ENCODE data around the gene DNMT3A.
"Not testable (repeated sequence)": the region's sequence is repeated elsewhere in the genome, so short reads cannot be mapped to it uniquely, and the experiment has no call there.

The DNMT3A gene

GRCh38 chr2:25230198-25230947 is 111.4 kb downstream of the DNMT3A start:
- DNase-seq: no peak

- no peak for DNase-seq
Measured at GRCh38 chr2:25229279-25230197, 112.2 kb downstream of the DNMT3A start.

- peak; percentile 92 for DNase-seq
Measured at GRCh38 chr2:25228848-25229278, 112.9 kb downstream of the DNMT3A start.

GRCh38 chr2:25227576-25227975 is 114.1 kb downstream of the DNMT3A start:
- no peak for DNase-seq

GRCh38 chr2:25226827-25227226 is 114.9 kb downstream of the DNMT3A start:
- DNase-seq: peak; percentile 54

GRCh38 chr2:25222477-25223121 is 119.1 kb downstream of the DNMT3A start:
- peak; percentile 97 for DNase-seq

- peak; percentile 46 for DNase-seq
Measured at GRCh38 chr2:25221579-25221978, 120.1 kb downstream of the DNMT3A start.

- DNase-seq: no peak
Measured at GRCh38 chr2:25220313-25220712, 121.4 kb downstream of the DNMT3A start.

GRCh38 chr2:25219621-25220020 is 122.1 kb downstream of the DNMT3A start:
- DNase-seq: no peak

- no peak for DNase-seq
Measured at GRCh38 chr2:25218100-25218499, 123.6 kb downstream of the DNMT3A start.

GRCh38 chr2:25215948-25216679 is 125.6 kb downstream of the DNMT3A start:
- peak; percentile 88 for DNase-seq

- no peak for DNase-seq
Measured at GRCh38 chr2:25215232-25215631, 126.5 kb downstream of the DNMT3A start.

GRCh38 chr2:25213229-25213628 is 128.5 kb downstream of the DNMT3A start:
- DNase-seq: no peak

- DNase-seq: not testable (repeated sequence)
Measured at GRCh38 chr2:25210923-25211322, 130.8 kb downstream of the DNMT3A start.

- DNase-seq: no peak
Measured at GRCh38 chr2:25207078-25207545, 134.6 kb downstream of the DNMT3A start.

GRCh38 chr2:25204190-25204838 is 137.4 kb downstream of the DNMT3A start:
- DNase-seq: no peak

GRCh38 chr2:25202275-25202674 is 139.4 kb downstream of the DNMT3A start:
- DNase-seq: no peak

- DNase-seq: no peak
Measured at GRCh38 chr2:25201794-25202193, 139.9 kb downstream of the DNMT3A start.

GRCh38 chr2:25201265-25201664 is 140.5 kb downstream of the DNMT3A start:
- no peak for DNase-seq

GRCh38 chr2:25198576-25198975 is 143.1 kb downstream of the DNMT3A start:
- DNase-seq: no peak

- no peak for DNase-seq
Measured at GRCh38 chr2:25198209-25198525, 143.6 kb downstream of the DNMT3A start.

All from hematopoietic multipotent progenitor cell treated with erythropoietin and hydrocortisone succinate and interleukin-3 and kit ligand, for 8 days (in vitro differentiated cells).